Body of pancreas (tissue), 4 donors: Measurements from ENCODE around the gene LRP2. TPM values are rescaled to one million over a fixed set of nuclear protein-coding genes. Genes with fewer than 3 reads are reported as not detected.
A peak's percentile ranks its signal among the peaks of the same experiment; 100 is the strongest.

Experiments
- ATAC-seq: fragments of 150-250 bp; one replicate; pipeline ENCODE4 v1.9.1; 2016
- DNase-seq, 4 donors: peaks; one replicate each; pipeline ENCODE4 v3.0.0-alpha.2; 2019
- H3K27ac ChIP-seq, 4 donors: fragments of 200-600 bp; sonication (generic); 1 replicate in 3 of 4; 2 replicates in 1 of 4; pipeline versions ENCODE4 v1.5.1 to v1.6.1; 2016 to 2019; ENCODE audit warnings: mild to moderate bottlenecking in 1 of 4, mixed read lengths in 1 of 4, moderate library complexity in 1 of 4
- H3K27me3 ChIP-seq, 2 donors: fragments of 200-600 bp; sonication (generic); one replicate each; pipeline ENCODE4 v1.6.0; 2016; ENCODE audit warnings: mild to moderate bottlenecking in 1 of 2
- H3K36me3 ChIP-seq, 2 donors: fragments of 200-600 bp; sonication (generic); replicated peaks in 1 of 2; 2 replicates each; pipeline ENCODE4 v1.5.1; 2016; ENCODE audit warnings: low read depth in 2 of 2; ENCODE audit not compliant: insufficient read depth in 1 of 2
- H3K4me1 ChIP-seq: fragments of 200-600 bp; sonication (generic); one replicate; pipeline ENCODE4 v1.6.0; 2016
- H3K4me3 ChIP-seq, 2 donors: fragments of 200-600 bp; sonication (generic); 1 replicate in 1 of 2; 2 replicates in 1 of 2; pipeline ENCODE4 v1.5.1; 2016 to 2019
- H3K9me3 ChIP-seq, 3 donors: fragments of 200-600 bp; sonication (generic); 1 replicate in 2 of 3; 2 replicates in 1 of 3; pipeline ENCODE4 v1.5.1; 2016
- POLR2A ChIP-seq, 3 donors: fragments of 450-650 bp; IDR thresholded peaks; one replicate each; pipeline ENCODE4 v1.6.1; 2016; ENCODE audit warnings: antibody characterized with exemption in 3 of 3, mild to moderate bottlenecking in 2 of 3
- whole genome bisulfite sequencing, 2 donors: methylation state at CpG; one replicate each; pipeline ENCODE4 v1.1.5; 2017; 5-methylcytosine and 5-hydroxymethylcytosine counted together
- intact Hi-C: fragments of 100-400 bp; cut with DNase I; formaldehyde crosslinking; loops from one replicate; pipeline ENCODE4 v1.15.1; 2023
- total RNA-seq, 2 donors: library from RNA; depleted of rRNA; stranded (reverse); fragments of >200 nt; gene quantifications; one replicate each; pipeline ENCODE4 v1.1.0, GENCODE V29; 2016
- TF ChIP-seq, protein P1 (sequence below), 7 experiments: fragments of 450-650 bp in 4 of 7; fragments of 200-600 bp in 3 of 7; sonication (generic) in 3 of 7; IDR thresholded peaks; one replicate each; pipeline ENCODE4 v1.5.1; 2016 to 2019; ENCODE audit warnings: antibody characterized with exemption in 7 of 7

LRP2 gene
- total RNA-seq, 2 donors from 2014 or later, result under 0.01 TPM; not detected in 1

DNA sequence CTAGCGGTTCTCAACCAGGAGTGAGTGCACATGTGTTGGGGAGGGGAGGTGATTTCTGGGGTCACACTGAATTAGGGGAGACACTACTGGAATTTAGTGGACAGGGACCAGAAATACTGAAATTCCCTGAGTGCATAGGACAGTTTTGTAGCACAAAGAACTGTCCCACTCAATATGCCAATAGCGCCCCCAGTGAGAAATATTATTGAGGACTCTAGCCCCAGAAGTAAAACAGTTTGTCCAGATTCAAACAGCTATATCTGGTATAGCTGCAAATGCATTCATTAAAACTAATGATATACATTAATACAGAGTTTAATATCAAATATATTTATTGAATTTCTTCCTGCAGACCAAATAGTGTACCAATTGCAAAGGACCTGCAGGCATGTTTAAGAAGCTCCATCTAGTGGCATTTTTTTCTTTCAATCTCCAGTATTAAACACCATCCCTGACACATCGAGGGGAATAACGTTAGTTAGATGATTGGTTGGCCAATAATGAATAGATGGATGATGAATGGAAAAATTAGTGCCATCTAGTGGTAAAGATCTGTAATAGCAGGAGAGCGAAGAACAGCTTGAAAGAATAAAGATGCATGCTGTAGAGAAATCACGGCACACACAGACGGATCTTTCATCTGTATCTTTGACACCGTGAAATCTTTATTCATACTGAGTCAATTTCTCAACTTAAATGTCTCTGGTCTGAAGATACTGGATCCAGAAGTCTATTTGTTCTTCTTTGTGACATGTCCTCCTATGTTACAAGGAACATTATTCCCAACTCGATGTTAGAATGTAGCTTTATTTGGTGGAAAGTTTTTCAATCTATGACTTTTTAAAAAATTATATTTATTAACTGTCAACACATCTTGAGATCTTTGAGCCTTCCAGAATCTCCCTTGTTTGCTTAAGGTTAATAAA is 230.5 kb downstream of the LRP2 start:
- H3K4me1 ChIP-seq, result no peaks in the 10 kb centered on the region
- H3K27ac ChIP-seq, result no peak overlapping the region
- H3K27me3 ChIP-seq, result no peaks in the 10 kb centered on the region
- TF ChIP-seq POLR2A (IDR thresholded peaks at IDR 0.05), result no peak
- TF ChIP-seq, protein P1, sequence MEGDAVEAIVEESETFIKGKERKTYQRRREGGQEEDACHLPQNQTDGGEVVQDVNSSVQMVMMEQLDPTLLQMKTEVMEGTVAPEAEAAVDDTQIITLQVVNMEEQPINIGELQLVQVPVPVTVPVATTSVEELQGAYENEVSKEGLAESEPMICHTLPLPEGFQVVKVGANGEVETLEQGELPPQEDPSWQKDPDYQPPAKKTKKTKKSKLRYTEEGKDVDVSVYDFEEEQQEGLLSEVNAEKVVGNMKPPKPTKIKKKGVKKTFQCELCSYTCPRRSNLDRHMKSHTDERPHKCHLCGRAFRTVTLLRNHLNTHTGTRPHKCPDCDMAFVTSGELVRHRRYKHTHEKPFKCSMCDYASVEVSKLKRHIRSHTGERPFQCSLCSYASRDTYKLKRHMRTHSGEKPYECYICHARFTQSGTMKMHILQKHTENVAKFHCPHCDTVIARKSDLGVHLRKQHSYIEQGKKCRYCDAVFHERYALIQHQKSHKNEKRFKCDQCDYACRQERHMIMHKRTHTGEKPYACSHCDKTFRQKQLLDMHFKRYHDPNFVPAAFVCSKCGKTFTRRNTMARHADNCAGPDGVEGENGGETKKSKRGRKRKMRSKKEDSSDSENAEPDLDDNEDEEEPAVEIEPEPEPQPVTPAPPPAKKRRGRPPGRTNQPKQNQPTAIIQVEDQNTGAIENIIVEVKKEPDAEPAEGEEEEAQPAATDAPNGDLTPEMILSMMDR (IDR thresholded peaks at IDR 0.05), result peak; percentile 61 to 90 (median 77)
- H3K9me3 ChIP-seq, result no peaks in the 10 kb centered on the region
- ATAC-seq (peak; percentile 65), DNase-seq (no peak)
- intact Hi-C loops, result loop anchor here (10.0 kb wide), 1 partner anchor 157 kb away; no protein-coding TSS in a partner anchor
- WGBS, 2 donors, result 26 to 27% methylated on average over 9 of the region's 9 CpGs
- H3K4me3 ChIP-seq, result no peak overlapping the region
- H3K36me3 ChIP-seq, result no peaks in the 10 kb centered on the region

DNA sequence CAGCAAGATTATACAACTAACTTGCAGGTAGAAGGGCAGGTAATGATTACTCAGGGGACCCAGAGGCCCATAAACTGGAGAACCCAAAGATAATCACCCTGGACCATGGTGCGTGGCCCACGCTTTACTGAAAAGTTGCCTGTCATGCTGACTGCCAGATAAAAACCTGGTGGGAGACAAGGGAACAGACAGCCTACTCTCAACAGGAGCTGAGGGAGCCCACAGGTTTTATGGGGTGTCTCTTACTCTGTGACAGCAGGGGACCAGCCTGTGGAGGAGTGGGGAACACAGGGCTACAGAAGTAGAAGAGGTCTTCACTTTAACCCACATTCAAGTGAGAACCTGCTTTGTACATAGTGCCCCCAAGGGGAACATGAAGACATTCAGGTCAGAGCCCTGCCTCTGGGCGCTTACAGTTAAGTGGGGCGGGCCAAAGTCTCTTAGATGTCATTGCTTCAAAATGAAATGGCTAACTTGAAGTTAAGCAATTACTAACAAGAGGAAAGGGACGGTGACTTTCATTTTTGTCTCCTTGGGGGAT is 232.6 kb downstream of the LRP2 start:
- DNase-seq (no peak), ATAC-seq (no peak)
- WGBS, 2 donors, result 88 to 94% methylated on average over 5 of the region's 5 CpGs
- intact Hi-C loops, result loop anchor here (10.0 kb wide), 1 partner anchor 155 kb away; no protein-coding TSS in a partner anchor
- no peaks in the 10 kb centered on the region for H3K9me3 ChIP-seq
- H3K27me3 ChIP-seq, result no peaks in the 10 kb centered on the region
- H3K4me3 ChIP-seq, result no peak overlapping the region
- H3K36me3 ChIP-seq, result no peaks in the 10 kb centered on the region
- H3K4me1 ChIP-seq, result no peaks in the 10 kb centered on the region
- H3K27ac ChIP-seq, result no peak overlapping the region
- TF ChIP-seq, protein P1 (IDR thresholded peaks at IDR 0.05), result no peak
- no peak for TF ChIP-seq POLR2A (IDR thresholded peaks at IDR 0.05)

DNA sequence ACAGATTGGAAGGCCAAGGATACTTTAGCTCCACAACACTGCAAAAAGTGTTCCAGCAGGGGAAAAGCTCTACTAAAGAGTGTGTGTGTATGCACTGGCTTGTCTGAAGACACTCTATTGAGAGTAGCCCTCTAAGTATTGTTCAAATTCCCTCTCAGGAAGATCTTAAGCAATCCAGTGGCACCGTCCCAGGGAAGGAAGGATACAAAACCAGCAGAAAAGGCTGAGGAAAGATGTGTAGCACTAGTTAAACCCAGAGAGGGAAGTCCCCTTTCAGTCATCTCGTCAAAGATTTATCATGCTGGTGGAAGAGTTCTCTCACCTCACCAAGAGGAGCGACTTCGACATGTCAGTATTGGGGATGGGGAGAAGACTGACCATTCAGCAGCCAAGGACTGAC is 242.5 kb downstream of the LRP2 start:
- 79 to 83% methylated on average over 4 of the region's 4 CpGs for WGBS, 2 donors
- no peak for DNase-seq
- Histone ChIP-seq H3K9me3 (no peaks in the 10 kb centered on the region), H3K4me1 (no peaks in the 10 kb centered on the region), H3K27ac (no peak overlapping the region), H3K36me3 (no peaks in the 10 kb centered on the region), H3K4me3 (no peak overlapping the region), H3K27me3 (no peaks in the 10 kb centered on the region)
- intact Hi-C loops, result no loop called here
- TF ChIP-seq, protein P1 (IDR thresholded peaks at IDR 0.05), result no peak
- no peak for TF ChIP-seq POLR2A (IDR thresholded peaks at IDR 0.05)
- ATAC-seq, result no peak

DNA sequence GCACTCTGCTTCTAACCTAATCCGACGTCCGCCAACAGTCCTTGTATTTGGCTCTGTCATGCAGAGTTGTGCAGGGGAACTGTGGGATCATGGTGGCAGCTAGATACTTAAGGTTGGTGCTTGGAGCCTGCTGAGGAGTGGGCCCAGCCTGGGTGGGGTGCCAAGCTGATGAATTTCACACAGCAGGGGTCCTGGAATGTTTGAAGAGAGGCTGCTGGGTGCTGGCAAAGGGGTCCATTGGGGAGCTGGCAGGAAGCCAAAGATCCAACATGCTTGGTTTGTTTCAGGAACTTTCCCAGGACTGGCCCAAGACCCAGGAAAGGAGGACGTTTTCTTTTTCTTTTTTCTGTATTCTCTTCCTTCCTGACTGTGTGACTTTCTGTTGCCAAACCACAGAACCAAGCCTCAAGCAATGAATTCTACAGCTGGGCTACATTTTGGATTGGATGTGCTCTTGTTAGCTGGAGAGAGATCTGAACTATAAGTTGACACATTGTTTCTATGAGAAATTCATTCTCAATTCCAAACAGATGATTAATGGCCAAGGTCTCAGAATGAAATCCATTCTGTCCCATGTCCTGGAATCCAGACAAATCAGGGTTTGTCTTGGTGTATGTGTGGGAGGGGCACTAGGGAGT is 243.1 kb downstream of the LRP2 start:
- 52 to 62% methylated on average over 4 of the region's 4 CpGs for WGBS, 2 donors
- DNase-seq (no peak), ATAC-seq (no peak)

More for the DNA sequence above, 243.1 kb downstream of the LRP2 start:
- Histone ChIP-seq H3K27ac (no peak overlapping the region), H3K36me3 (no peaks in the 10 kb centered on the region), H3K4me1 (no peaks in the 10 kb centered on the region), H3K9me3 (no peaks in the 10 kb centered on the region), H3K4me3 (no peak overlapping the region), H3K27me3 (no peaks in the 10 kb centered on the region)
- TF ChIP-seq POLR2A (IDR thresholded peaks at IDR 0.05), result no peak
- TF ChIP-seq, protein P1 (IDR thresholded peaks at IDR 0.05), result no peak
- intact Hi-C loops, result no loop called here
